22Rv1 (cell line): ENCODE measurements around the gene ATRN.

Source experiments
- ZFX ChIP-seq: fragments of 450-650 bp; IDR thresholded peaks from 2 replicates; pipeline ENCODE4 v1.6.1; 2017; ENCODE audit warnings: antibody characterized with exemption, borderline replicate concordance
- TF ChIP-seq, protein P1 (sequence below): fragments of 450-650 bp; IDR thresholded peaks from 2 replicates; pipeline ENCODE4 v1.5.1; 2017; ENCODE audit warnings: mild to moderate bottlenecking

DNA sequence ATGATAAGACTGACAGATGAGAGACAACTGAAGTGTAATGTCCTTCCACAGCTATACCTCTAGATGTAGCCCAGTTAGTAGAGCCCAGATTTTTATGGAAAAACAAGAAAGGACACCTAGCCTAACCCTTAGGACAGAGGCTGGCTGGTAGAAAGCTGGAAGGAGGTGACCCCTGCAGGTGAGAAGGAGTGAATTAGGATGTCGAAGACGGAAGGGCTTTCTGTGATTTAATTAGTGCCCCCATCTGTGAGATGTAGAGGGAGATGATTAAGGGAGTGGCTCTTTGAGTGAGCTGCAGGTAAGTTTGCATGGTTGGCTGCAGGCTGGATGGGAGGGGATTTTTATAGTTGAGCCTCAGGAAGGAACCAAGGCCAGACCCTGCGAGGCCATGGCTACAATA lies 109.6 kb downstream of the ATRN start:
- TF ChIP-seq, protein P1, sequence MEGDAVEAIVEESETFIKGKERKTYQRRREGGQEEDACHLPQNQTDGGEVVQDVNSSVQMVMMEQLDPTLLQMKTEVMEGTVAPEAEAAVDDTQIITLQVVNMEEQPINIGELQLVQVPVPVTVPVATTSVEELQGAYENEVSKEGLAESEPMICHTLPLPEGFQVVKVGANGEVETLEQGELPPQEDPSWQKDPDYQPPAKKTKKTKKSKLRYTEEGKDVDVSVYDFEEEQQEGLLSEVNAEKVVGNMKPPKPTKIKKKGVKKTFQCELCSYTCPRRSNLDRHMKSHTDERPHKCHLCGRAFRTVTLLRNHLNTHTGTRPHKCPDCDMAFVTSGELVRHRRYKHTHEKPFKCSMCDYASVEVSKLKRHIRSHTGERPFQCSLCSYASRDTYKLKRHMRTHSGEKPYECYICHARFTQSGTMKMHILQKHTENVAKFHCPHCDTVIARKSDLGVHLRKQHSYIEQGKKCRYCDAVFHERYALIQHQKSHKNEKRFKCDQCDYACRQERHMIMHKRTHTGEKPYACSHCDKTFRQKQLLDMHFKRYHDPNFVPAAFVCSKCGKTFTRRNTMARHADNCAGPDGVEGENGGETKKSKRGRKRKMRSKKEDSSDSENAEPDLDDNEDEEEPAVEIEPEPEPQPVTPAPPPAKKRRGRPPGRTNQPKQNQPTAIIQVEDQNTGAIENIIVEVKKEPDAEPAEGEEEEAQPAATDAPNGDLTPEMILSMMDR, result no peak
- no peak for TF ChIP-seq ZFX
